Motor neuron (in vitro differentiated cells): ENCODE results near the gene NRSN2. TPM values are rescaled to one million over a fixed set of nuclear protein-coding genes. Genes with fewer than 3 reads are reported as not detected.
"Not testable (repeated sequence)": the region's sequence is repeated elsewhere in the genome, so short reads cannot be mapped to it uniquely, and the experiment has no call there.

Source experiments
- ATAC-seq, 8 experiments: fragments of 200-7000 bp; cut with Tn5 transposase; replicated peaks in 6 of 8; 2 replicates each; pipeline ENCODE4 v1.8.0; 2021; ENCODE audit warnings: mild to moderate bottlenecking in 8 of 8, moderate library complexity in 8 of 8
- H3K27ac ChIP-seq, 2 donors: fragments of 250-450 bp; sonication (Bioruptor Pico); 2 replicates each; pipeline ENCODE4 v1.9.0; 2021; ENCODE audit warnings: antibody characterized with exemption in 2 of 2, mild to moderate bottlenecking in 2 of 2, moderate library complexity in 1 of 2
- H3K4me1 ChIP-seq, 2 donors: fragments of 250-450 bp; sonication (Bioruptor Pico); replicated peaks in 1 of 2; 2 replicates each; pipeline ENCODE4 v1.6.1; 2021; ENCODE audit warnings: antibody characterized with exemption in 2 of 2, mild to moderate bottlenecking in 2 of 2, moderate library complexity in 1 of 2
- H3K4me3 ChIP-seq, 5 donors: fragments of 250-450 bp; sonication (Bioruptor Pico); 2 replicates each; pipeline ENCODE4 v1.9.0; 2021; ENCODE audit warnings: antibody characterized with exemption in 5 of 5, mild to moderate bottlenecking in 5 of 5, moderate library complexity in 4 of 5
- WGBS, 10 experiments: fragments of 450-650 bp; shearing (Covaris generic); methylation state at CpG; one replicate each; pipeline ENCODE4 v1.0.0; 2022; 5-methylcytosine and 5-hydroxymethylcytosine counted together
- in situ Hi-C, 9 experiments: fragments of 400-800 bp; cut with MboI; loops; one replicate each; pipeline ENCODE4 v1.15.0; 2021; ENCODE audit warnings: low sequenced_read_pairs in 9 of 9, low pct_unique_long_range_greater_than_20kb in 2 of 9; ENCODE audit not compliant: unreplicated experiment in 9 of 9
- total RNA-seq, 8 experiments: library from RNA; unstranded; fragments of 300-600 nt; gene quantifications; 2 replicates each; pipeline versions ENCODE4 v1.2.3 to v1.2.4, GENCODE V29; 2022

Gene NRSN2
- total RNA-seq, 8 experiments from 2014 or later = 24.6 to 50.3 (median 31.4) TPM

GRCh38 chr20:388034-388994 lies 41.4 kb downstream of the NRSN2 start:
- 70 to 100% (median 88%) methylated on average over 1 to 9 of the region's 21 CpGs; no CpG with 5 or more reads in 2 of the 10 experiments for WGBS, 10 experiments

GRCh38 chr20:389220-389619 lies 42.3 kb downstream of the NRSN2 start:
- 60 to 100% (median 77%) methylated on average over 1 to 4 of the region's 6 CpGs; no CpG with 5 or more reads in 6 of the 10 experiments for WGBS, 10 experiments
- H3K4me3 ChIP-seq = no peak overlapping the region
- in situ Hi-C loops = no loop called here
- H3K4me1 ChIP-seq = no peaks in the 10 kb centered on the region
- no peak for ATAC-seq
- H3K27ac ChIP-seq = no peak overlapping the region

More at GRCh38 chr20:388034-388994, 41.4 kb downstream of the NRSN2 start:
- H3K27ac ChIP-seq = no peak overlapping the region
- in situ Hi-C loops = no loop called here
- peaks cover 2 to 3% of the 10 kb centered on the region in 2 donors for H3K4me1 ChIP-seq
- no peak for ATAC-seq
- H3K4me3 ChIP-seq = no peak overlapping the region

GRCh38 chr20:391041-391711 lies 44.3 kb downstream of the NRSN2 start:
- peak in 5 of 8 experiments; percentile 11 to 37 (median 19) for ATAC-seq
- Histone ChIP-seq H3K27ac (no peak overlapping the region), H3K4me1 (no peaks in the 10 kb centered on the region), H3K4me3 (no peak overlapping the region)
- in situ Hi-C loops = no loop called here
- WGBS, 10 experiments = 75 to 97% (median 93%) methylated on average over 4 to 14 of the region's 29 CpGs; no CpG with 5 or more reads in 3 of the 10 experiments

- in situ Hi-C loops, H3K27ac ChIP-seq, H3K4me1 ChIP-seq, ATAC-seq, H3K4me3 ChIP-seq: not testable (repeated sequence)
- 51 to 100% (median 100%) methylated on average over 1 to 2 of the region's 2 CpGs; no CpG with 5 or more reads in 6 of the 10 experiments for WGBS, 10 experiments
Observed at GRCh38 chr20:393296-393695, 46.4 kb downstream of the NRSN2 start.

GRCh38 chr20:396252-396618 lies 49.3 kb downstream of the NRSN2 start:
- peak in 1 of 8 experiments; percentile 1 for ATAC-seq
- peaks cover 12 to 14% of the 10 kb centered on the region in 2 donors for H3K4me1 ChIP-seq
- in situ Hi-C loops = no loop called here
- WGBS, 10 experiments = 94 to 96% methylated on average over 5 to 14 of the region's 24 CpGs; no CpG with 5 or more reads in 8 of the 10 experiments
- no peak overlapping the region for H3K27ac ChIP-seq
- H3K4me3 ChIP-seq = no peak overlapping the region

- in situ Hi-C loops = no loop called here
- 86 to 100% (median 95%) methylated on average over 1 to 2 of the region's 4 CpGs; no CpG with 5 or more reads in 4 of the 10 experiments for WGBS, 10 experiments
- no peak overlapping the region for H3K27ac ChIP-seq
- H3K4me1 ChIP-seq = peaks cover 17 to 20% of the 10 kb centered on the region in 2 donors
- no peak overlapping the region for H3K4me3 ChIP-seq
- peak in 1 of 8 experiments; percentile 6 for ATAC-seq
Observed at GRCh38 chr20:396619-397431, 49.9 kb downstream of the NRSN2 start.

- in situ Hi-C loops = no loop called here
- Histone ChIP-seq H3K4me1 (peaks cover 25 to 28% of the 10 kb centered on the region in 2 donors), H3K4me3 (no peak overlapping the region), H3K27ac (no peak overlapping the region)
- 53 to 100% (median 90%) methylated on average over 1 to 5 of the region's 6 CpGs; no CpG with 5 or more reads in 1 of the 10 experiments for WGBS, 10 experiments
- ATAC-seq = no peak
Observed at GRCh38 chr20:397432-398237, 50.7 kb downstream of the NRSN2 start.

- ATAC-seq = no peak
- 80 to 100% (median 98%) methylated on average over 1 to 5 of the region's 9 CpGs; no CpG with 5 or more reads in 4 of the 10 experiments for WGBS, 10 experiments
- peak overlapping the region in 1 of 2 donors; percentile 12 for H3K27ac ChIP-seq
Observed at GRCh38 chr20:399182-399707, 52.3 kb downstream of the NRSN2 start.

GRCh38 chr20:400128-400453 lies 53.2 kb downstream of the NRSN2 start:
- in situ Hi-C loops = no loop called here
- no peak overlapping the region for H3K4me3 ChIP-seq

More at GRCh38 chr20:399182-399707, 52.3 kb downstream of the NRSN2 start:
- Histone ChIP-seq H3K4me1 (peaks cover 25 to 28% of the 10 kb centered on the region in 2 donors), H3K4me3 (no peak overlapping the region)
- in situ Hi-C loops = no loop called here

GRCh38 chr20:400454-401275 lies 53.8 kb downstream of the NRSN2 start:
- in situ Hi-C loops = no loop called here
- no peak overlapping the region for H3K4me3 ChIP-seq
- ATAC-seq = peak; percentile 51 to 88 (median 75)
- H3K27ac ChIP-seq = peak overlapping the region; percentile 96 to 97
- 11 to 70% (median 58%) methylated on average over 1 to 5 of the region's 5 CpGs; no CpG with 5 or more reads in 2 of the 10 experiments for whole genome bisulfite sequencing, 10 experiments
- peaks cover 25 to 28% of the 10 kb centered on the region in 2 donors for H3K4me1 ChIP-seq

More at GRCh38 chr20:400128-400453, 53.2 kb downstream of the NRSN2 start:
- peak overlapping the region; percentile 96 to 97 for H3K27ac ChIP-seq
- ATAC-seq = peak in 4 of 8 experiments; percentile 10 to 88 (median 68)
- H3K4me1 ChIP-seq = peaks cover 25 to 28% of the 10 kb centered on the region in 2 donors
- WGBS, 10 experiments = 0 to 58% (median 20%) methylated on average over 1 to 2 of the region's 2 CpGs; no CpG with 5 or more reads in 3 of the 10 experiments
